LoVo (cell line): ENCODE data around the gene CHTOP.

Source experiments
- DNase-seq: peaks from one replicate; pipeline ENCODE4 v3.0.0-alpha.2; 2016; ENCODE audit warnings: low spot score

CHTOP gene

DNA sequence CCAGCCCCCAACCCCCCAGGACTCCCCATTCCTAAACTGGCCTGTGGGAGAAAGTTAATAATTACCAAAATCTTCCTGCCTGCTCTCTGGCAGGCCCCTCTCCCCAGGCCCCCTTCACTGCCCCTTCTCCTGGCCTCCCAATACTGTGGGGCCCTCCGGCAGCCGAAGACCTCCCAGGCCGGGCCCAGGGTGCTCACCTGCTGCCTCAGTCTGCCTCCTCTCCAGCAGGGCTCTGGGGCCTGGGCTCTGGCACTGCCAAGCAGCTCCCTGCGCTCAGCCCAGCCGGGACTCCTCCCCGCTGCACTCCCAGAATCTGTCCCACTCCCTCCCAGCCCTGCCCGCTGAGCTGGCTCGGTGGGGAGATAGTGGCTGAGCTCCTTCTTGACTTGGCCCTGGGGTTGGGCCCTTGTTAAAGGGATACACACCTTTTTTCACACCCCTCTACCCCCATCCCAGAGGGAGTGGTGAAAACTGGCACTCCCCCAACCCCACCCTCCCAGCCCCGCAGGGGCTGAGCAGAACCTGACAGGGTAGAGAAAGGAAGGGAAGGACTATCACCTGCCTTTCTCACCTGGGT is 21.0 kb upstream of the CHTOP start, which contains the start of gene S100A16:
S100A16 (minus strand) TSS at position 383 of the 577 bp plus-strand sequence. CDS start 4,986 bp downstream, outside the sequence.
- peak; percentile 90 for DNase-seq

DNA sequence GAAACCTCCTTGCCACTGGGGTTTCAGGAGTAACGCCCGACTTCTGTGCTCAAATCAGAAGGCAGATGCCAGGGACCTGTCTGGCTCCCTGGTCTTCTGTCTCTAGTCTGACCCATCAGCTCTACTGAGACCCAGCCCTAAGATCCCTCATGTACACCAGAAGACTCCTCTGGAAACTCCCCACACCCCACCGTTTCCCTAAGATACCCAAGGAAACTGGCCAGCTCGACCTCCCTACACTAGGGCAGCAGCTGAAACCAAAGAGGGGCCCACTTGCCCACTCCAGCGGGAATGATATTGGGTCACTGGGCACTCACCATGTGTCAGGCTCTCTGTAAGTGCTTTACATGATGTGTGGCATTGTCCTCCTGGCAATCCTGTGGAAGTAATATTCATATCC is 20.5 kb upstream of the CHTOP start:
- DNase-seq, result no peak

DNA sequence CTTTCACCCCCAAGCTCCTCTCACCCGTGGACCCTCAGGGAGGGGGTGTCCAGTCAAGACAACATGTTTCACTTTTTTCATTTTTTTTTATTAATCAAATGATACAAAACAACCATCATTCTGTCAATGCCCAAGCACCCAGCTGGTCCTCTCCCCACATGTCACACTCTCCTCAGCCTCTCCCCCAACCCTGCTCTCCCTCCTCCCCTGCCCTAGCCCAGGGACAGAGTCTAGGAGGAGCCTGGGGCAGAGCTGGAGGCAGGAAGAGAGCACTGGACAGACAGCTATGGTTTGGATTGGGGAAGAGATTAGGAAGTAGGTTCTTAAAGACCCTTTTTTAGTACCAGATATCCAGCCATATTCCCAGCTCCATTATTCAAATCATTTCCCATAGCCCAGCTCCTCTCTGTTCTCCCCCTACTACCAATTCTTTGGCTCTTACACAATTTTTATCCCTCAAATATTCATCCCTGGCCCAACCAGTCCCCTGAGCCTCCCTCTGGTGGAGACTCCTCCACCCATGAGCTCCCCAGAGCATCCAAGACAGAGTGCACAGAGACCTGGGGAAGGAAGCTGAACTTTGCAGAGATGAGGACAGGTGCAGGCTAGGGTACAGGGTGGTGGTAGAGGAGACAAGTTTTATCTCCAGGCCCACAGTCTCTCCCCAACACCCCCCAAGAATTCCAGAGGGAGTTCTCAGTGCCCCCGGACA is 19.5 kb upstream of the CHTOP start:
- no peak for DNase-seq

DNA sequence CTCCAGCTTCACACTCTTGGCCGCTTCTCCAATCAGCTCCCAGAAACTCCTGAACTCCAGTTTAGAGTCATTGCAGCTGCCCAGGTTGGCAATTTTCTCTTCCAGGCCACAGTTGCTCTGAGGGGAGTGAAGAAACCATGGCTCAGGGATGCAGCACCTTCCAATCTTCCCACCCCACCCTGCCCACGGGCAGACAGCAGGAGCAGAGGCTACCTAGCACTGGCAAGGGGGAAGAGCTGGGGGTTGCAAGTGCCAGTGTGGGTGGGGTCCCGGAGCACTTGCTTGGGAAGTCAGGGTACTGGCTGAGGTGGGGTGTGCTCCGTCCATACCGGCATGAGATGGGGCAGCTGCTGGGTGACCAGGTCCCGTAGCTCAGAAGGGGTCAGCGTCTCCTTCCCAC is 19.0 kb upstream of the CHTOP start:
- no peak for DNase-seq

DNA sequence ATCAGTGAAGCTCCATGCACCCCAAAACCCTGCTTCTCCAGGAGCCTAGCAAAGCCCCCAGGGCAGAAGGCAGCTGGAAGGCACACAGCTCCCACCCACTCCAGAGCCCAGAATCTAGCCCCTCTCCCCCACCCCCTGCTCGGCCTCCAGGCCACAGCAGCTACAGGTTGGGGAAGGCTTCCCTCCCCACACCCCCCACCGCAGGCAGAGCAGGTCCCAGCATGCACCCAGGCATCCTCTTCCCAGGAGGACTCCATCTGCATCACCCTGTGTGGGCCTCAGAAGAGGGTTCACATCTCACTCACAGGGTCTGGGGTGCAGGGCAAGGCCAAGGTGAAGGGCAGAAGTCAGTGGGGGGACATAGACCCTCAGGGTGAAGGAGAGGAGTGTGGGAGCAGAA is 18.5 kb upstream of the CHTOP start:
- DNase-seq, result no peak

DNA sequence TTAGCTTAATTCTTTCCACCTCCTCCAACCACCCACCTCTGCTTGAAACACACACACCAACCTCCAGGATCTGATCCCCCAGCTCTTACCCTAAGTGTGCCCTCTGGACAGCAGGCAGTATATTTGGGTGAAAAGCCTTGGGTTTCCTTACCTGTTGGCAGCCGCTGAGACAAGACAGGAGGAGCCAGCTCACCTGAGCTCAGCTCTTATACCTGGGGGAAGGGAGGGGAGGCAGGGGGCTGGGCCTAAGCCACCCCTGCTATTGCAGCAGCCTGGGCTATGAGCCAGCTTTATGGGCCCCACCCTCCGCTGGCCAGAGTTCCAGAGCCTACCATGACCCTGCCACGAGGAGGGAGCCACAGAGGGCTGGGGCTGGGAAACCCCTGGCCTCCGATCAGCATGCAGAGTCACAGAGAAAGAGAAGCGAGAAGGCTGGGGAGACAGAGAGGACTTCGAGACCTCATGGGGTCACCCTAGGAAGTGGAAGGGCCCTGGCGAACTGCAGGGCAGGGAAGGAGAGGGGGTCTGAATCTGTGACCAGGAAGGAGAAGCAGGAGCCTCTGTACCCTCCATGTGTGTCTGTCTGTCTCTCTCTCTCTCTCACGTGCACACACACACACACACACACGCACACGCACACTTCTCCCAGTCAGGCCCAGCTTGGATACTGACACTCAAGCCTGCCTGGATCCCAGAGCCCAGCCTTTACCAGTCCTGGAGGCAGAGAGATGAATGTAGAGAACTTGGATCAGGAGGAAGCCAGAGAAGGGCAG is 17.5 kb upstream of the CHTOP start, which contains the start of gene S100A14:
S100A14 (minus strand) TSS at position 182 of the 773 bp plus-strand sequence. CDS start 467 bp downstream, outside the sequence.
- peak; percentile 92 for DNase-seq

DNA sequence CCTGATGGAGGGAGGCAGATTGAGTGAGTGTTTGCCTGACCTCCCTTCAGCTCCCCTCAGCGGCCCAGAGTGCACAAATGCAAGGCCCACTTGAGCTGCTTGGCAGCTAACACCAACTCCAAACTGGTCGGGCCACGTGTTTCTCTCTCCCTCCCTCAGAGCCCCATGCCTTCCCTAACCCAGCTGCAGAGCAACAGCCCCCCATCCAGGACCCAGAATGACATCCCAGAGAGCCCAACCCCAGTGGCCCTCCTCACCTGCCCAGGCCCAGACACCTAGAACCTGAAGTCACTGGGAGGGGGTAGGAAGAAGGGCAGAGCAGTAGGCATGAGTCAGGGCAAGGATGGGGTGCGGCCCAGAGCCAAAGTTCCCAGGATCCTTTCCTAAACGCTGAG is 17.0 kb upstream of the CHTOP start:
- peak; percentile 47 for DNase-seq

DNA sequence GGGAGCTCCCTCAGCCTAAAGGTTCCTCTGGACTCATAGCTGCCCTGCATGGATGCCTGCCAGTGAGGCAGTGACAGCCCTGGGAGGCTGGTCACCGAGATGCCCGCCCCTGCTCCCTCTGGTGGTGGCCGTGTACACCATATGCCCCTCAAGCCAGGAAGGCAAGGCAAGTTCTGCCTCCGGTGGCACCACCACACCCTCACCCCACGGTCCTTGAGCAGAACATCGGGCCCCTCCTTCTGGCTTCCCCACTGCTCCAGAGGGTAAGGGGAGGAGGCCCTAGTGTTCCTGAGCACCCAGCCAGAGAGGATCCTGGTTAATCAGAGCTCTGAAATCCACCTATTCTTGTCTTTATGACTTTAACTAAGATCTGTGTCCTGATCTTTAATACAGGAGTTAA is 16.2 kb upstream of the CHTOP start:
- peak; percentile 78 for DNase-seq

DNA sequence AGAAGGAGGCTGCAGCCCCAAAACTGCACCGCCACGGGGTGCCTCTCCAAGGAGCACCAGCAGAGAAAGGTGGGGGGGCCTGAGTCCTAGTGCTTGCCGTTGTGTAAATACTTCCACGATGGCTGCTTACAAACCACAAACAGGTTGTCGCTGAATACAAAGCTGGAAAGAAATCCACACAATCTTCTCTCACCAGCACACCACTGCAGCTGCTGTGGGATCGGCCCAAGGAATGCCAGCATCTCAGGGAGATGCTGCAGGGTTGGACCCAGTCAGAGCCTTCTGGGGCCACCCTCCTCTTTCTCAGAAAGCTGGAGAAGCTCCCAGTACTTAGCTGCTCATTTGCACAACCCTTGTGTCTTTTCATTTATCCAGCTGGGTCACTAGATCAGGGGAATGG is 14.7 kb upstream of the CHTOP start:
- no peak for DNase-seq

DNA sequence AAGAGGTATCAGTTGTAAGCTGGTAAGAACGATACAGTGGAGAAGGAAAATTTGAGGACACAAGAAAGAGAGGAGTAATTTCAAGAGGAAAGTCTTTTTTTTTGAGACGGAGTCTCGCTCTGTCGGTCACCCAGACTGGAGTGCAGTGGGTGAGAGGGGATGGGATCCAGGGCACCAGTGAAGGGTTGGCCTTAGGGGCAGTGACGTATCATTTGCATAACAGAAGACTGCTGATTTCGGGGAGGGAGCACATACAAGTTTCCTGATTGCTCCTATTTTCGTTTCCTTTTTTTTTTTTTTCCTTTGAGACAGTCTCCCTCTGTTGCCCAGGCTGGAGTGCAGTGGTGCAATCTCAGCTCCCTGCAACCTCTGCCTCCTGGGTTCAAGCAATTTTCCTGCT is 10.8 kb upstream of the CHTOP start:
- no peak for DNase-seq

DNA sequence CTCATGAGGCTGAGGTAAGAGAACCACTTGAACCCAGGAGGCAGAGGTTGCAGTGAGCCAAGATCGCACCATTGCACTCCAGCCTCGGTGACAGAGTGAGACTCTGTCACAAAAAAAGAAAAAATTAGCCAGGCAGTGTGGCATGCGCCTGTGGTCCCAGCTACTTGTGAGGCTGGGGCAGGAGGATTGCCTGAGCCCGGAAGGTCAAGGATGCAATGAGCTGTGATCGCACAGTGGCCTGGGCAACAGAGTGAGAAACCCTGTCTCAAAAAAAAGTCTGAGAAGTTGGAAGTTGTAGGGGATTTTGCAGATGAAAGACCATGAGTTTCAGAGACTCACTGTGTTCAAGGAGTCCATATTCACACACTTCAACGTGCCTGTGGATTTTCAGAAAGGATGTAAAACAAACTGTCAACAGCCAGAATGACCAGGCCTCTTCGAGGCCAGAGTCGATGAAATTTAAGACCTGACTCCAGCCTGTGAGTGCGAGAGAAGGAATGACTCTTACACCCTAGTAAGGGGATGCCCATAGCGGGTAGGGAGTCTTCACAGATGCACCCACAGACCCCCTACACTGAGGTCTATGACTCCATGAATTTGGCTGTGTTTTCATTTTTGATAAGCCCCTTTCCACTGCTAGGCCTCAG is 8.8 kb upstream of the CHTOP start:
- DNase-seq, result no peak

DNA sequence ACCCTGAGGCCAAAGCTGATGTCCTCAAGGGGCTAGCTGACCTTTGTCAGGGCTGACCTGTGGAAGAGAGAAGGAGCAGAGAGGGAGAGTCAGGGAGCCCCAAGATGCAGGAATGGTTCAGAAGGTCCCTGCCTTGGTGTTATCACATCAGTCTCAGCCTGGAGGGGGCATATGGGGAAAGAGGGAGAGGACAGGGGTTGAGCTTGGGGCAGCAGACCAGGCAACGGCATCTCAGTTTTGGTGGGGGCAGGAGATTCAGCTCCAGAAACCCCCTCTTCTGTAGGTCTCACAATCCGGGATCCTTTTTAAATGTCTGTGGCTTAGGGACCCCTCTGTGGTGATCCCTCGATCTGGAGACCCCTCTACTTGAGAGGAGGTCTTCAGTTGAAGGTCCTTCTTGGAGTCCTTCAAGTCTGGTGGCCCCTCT is 7.4 kb upstream of the CHTOP start:
- DNase-seq, result no peak

DNA sequence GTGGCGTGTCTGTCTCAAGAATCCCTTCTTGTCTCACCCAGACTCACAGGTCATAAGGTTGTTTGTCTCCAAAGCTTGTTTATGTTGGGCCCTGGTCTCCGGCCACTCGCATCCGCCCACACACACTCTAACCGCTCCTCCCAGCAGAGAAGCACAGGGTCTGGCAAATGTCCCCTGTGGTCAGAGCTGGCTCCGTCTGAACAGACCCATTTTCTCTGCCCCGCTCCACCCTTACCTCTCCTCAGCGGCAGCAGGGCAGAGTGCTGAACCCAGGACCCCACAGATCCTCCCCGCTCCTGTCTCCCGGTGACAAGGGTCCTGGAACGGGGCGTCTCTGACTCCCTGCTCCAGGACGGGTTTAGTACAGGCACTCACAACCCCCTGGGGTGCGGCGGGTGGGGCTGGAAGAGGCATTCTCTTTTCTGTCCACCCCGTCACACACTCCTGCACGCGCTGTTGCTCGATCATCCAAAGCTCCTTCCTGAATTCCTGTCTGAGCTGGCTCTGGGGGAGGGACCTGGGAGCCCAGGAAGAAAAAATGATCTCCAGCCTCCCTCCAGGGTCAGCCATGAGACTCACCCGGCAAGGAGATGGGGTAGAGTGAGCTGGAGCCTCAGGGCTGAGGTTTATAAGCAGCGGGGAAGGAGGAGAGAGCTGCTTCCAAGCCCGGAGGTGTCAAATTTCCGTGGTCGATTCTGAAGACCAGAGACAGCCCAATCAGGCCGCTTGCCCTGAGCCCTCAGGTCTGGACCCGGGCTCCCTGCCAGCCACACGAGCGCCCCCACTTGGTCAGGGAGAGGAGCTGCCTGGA is 6.8 kb upstream of the CHTOP start, which contains the start of gene S100A13:
S100A13 (minus strand) TSS at position 602 of the 811 bp plus-strand sequence. CDS start 1,033 bp downstream, outside the sequence.
- DNase-seq, result peak; percentile 76

DNA sequence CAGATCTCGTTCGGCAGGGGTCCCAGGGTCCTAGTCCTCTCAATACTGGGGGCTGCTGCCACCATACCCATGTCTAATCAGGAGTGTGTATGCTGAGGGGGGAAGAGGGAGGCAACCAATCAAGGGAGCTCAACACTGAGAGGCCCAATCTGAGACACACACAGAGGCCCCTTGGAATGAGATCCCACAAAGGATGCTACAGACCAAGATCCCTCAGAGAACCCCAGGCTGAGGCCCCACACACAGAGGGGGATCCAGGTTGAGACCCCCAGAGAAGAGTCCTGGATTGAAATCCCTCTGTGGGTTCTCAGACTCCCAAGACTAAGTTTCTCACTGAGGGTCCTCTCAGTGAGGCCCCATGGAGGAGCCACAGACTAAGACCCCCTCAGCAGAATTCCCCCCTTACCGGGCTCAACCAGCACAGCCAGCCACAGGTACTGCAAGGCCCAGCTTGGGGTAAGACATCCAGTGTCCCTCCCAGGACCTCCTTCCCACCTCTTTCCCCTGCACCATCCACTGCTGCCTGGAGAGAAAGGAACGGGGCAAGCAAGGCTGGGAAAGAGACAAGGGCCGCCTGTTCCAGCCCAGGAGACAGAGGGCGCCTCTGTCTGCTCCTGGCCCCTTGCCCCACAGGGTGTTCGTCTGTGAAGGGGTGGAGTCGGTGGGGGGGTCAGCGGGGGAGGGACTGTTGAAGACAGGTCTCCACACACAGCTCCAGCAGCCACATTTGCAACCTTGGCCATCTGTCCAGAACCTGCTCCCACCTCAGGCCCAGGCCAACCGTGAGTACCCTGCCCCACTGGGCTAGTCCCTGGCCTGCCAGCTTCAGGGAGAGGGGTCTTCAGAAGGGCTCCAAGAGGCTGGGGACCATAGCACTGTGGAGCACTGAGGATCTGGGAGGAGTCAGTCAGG is 5.9 kb upstream of the CHTOP start, which contains the start of gene S100A1:
S100A1 (plus strand) TSS at position 720 of the 912 bp plus-strand sequence. CDS start 2,088 bp downstream, outside the sequence.
- DNase-seq, result no peak

DNA sequence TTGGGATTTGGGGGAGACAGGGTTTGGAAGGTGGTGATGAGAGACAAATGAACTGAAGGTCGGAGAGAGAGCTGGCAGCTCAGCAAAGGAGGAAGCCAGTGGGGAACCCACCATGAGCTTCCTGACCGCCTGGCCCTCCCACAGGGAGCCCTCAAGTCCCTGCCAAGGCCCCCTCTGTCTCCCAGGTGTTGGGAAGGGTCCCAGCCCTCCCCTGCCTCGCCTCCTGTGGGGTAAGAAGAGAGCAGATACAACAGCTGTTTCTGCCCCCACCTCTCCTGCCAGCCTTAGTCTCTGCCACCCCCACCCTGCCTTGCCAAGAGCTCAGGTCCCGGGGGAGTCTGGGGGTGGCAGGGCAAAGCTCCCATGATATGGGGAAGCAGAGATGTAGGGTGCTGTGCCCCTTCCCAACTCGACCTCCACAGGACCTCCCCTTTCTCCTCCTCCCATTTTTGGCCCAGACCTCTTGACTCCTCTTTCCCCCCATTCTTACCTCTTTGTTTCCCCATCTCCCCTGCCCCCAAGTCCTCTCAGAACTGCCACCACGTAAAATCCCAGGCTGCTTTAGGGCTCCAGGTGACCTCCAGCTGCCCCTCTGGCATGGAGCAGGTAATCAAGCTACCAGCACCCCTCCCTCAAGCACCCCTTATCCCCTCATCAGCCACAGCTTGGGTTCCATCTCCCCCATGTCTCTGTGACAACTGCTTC is 5.1 kb upstream of the CHTOP start:
- no peak for DNase-seq

DNA sequence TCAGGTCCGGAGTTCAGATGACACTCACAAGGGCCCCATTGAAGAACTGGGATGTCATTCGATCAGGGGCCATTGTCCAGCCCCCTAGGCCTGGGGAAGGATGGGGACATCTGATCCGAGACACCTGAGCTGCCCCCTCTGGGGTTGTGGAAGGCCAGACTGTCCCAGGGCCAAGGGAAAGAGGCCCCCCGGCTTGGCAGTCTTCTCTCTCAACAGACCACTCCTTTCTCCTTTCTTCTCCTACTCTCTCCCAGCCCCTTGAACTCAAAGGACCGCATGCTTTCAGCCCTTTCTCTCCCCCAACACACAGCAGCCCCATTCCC is 4.6 kb upstream of the CHTOP start:
- no peak for DNase-seq

DNA sequence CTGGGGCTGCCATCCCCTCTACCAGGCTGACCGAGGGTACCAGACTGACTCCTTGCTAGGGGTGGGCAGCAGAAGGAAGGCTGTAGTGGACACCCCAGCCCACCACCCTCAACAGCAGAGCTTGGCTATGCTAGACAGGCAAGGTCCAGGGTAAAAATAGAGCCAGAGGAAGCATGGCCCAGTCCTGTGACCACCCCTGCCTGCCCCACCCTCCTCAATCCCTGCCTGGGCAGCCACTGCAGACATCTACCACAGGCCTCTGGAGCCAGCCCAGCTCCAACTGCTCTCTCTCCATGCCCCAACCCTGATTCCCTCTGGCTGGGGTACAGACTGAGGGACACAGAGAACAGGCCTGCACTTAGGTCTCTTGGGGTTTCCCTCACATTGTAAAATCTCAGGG is 3.9 kb upstream of the CHTOP start:
- no peak for DNase-seq

DNA sequence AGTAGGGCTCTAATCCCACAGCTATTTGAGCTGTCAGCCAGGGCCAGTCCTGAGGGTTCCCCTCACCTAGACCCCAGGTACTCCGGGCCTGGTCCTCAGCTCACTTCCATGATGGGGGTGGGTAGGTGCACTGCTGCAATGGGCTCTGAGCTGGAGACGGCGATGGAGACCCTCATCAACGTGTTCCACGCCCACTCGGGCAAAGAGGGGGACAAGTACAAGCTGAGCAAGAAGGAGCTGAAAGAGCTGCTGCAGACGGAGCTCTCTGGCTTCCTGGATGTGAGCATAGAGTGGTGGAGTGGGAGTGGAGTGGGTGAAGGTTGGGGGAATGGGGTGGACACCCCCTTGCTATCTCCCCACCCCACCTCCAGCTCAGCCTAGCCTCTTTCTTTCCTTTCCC is 3.5 kb upstream of the CHTOP start:
- DNase-seq, result no peak
